HepG2 (cell line): ENCODE data around the gene GUK1. TPM values are rescaled to one million over a fixed set of nuclear protein-coding genes. Genes with fewer than 3 reads are reported as not detected.

ENCODE experiments used
- ATF7 ChIP-seq, 2 experiments: fragments of 450-650 bp in 1 of 2; sonication (generic) in 1 of 2; formaldehyde crosslinking in 1 of 2; IDR thresholded peaks; 2 replicates each; pipeline versions ENCODE4 v1.4.0 to v1.6.1; 2016 to 2020; ENCODE audit warnings: antibody characterized with exemption in 1 of 2, mild to moderate bottlenecking in 1 of 2, missing genetic modification reagents in 1 of 2
- CEBPG ChIP-seq: IDR thresholded peaks from 2 replicates; pipeline ENCODE4 v1.6.1; 2016
- CENPX ChIP-seq: sonication (generic); formaldehyde crosslinking; IDR thresholded peaks from 2 replicates; pipeline ENCODE4 v1.9.0; 2021; ENCODE audit warnings: mild to moderate bottlenecking, missing genetic modification reagents, moderate library complexity
- ETV6 ChIP-seq: sonication (generic); formaldehyde crosslinking; conservative IDR thresholded peaks from 2 replicates; pipeline ENCODE4 v1.4.0; 2020; ENCODE audit warnings: missing genetic modification reagents
- FOXC1 ChIP-seq: sonication (generic); formaldehyde crosslinking; IDR thresholded peaks from 2 replicates; pipeline ENCODE4 v1.8.0; 2022; ENCODE audit warnings: mild to moderate bottlenecking, missing genetic modification reagents, borderline replicate concordance
- GABPA ChIP-seq, 2 experiments: IDR thresholded peaks; 2 replicates each; pipeline ENCODE4 v1.6.1; 2011 to 2016; ENCODE audit warnings: low read depth in 2 of 2, low read length in 1 of 2, missing biosample characterization in 1 of 2, missing genetic modification characterization in 1 of 2
- MXD4 ChIP-seq: IDR thresholded peaks from 2 replicates; pipeline ENCODE4 v1.6.1; 2016; ENCODE audit warnings: mild to moderate bottlenecking, missing biosample characterization, missing genetic modification reagents
- PHF8 ChIP-seq: sonication (generic); formaldehyde crosslinking; IDR thresholded peaks from 2 replicates; pipeline ENCODE4 v1.5.0; 2020; ENCODE audit warnings: missing genetic modification reagents
- POLR2A ChIP-seq, 2 experiments: IDR thresholded peaks; 2 replicates each; pipeline ENCODE4 v1.6.1; 2011; ENCODE audit warnings: low read depth in 2 of 2, low read length in 2 of 2, mild to moderate bottlenecking in 1 of 2, moderate library complexity in 1 of 2; ENCODE audit not compliant: insufficient read depth in 1 of 2
- PPARG ChIP-seq: conservative IDR thresholded peaks from 2 replicates; pipeline ENCODE4 v1.6.1; 2016; ENCODE audit warnings: missing biosample characterization, missing genetic modification reagents
- SKI ChIP-seq: fragments of 450-650 bp; IDR thresholded peaks from one replicate; pipeline ENCODE4 v1.6.1; 2018; ENCODE audit warnings: mild to moderate bottlenecking; ENCODE audit not compliant: partially characterized antibody
- SNAI1 ChIP-seq: sonication (generic); formaldehyde crosslinking; IDR thresholded peaks from 2 replicates; pipeline ENCODE4 v1.5.0; 2020; ENCODE audit warnings: mild to moderate bottlenecking, missing genetic modification reagents, borderline replicate concordance
- SP2 ChIP-seq: sonication (generic); formaldehyde crosslinking; IDR thresholded peaks from 2 replicates; pipeline ENCODE4 v1.5.1; 2020; ENCODE audit warnings: mild to moderate bottlenecking, missing genetic modification reagents
- TARDBP ChIP-seq: sonication (generic); formaldehyde crosslinking; IDR thresholded peaks from 2 replicates; pipeline ENCODE4 v1.8.0; 2022; ENCODE audit warnings: mild to moderate bottlenecking, missing genetic modification reagents
- TGIF2 ChIP-seq: IDR thresholded peaks from 2 replicates; pipeline ENCODE4 v1.6.1; 2016; ENCODE audit warnings: control low read depth, missing compliant biosample characterization
- TMF1 ChIP-seq: sonication (generic); formaldehyde crosslinking; IDR thresholded peaks from 2 replicates; pipeline ENCODE4 v1.8.1; 2022; ENCODE audit warnings: low read depth, missing genetic modification reagents
- ZEB1 ChIP-seq: IDR thresholded peaks from 2 replicates; pipeline ENCODE4 v1.6.1; 2012; ENCODE audit warnings: mild to moderate bottlenecking, low read depth, inconsistent platforms; ENCODE audit not compliant: insufficient replicate concordance
- ZFP36L1 ChIP-seq: sonication (generic); formaldehyde crosslinking; IDR thresholded peaks from 2 replicates; pipeline ENCODE4 v1.8.0; 2022; ENCODE audit warnings: mild to moderate bottlenecking, missing genetic modification reagents, moderate library complexity
- ZNF296 ChIP-seq: sonication (generic); formaldehyde crosslinking; conservative IDR thresholded peaks from 2 replicates; pipeline ENCODE4 v1.5.0; 2020; ENCODE audit warnings: mild to moderate bottlenecking, missing genetic modification reagents
- ZNF549 ChIP-seq: sonication (generic); formaldehyde crosslinking; IDR thresholded peaks from 2 replicates; pipeline ENCODE4 v1.5.0; 2020; ENCODE audit warnings: missing genetic modification reagents
- ZNF598 ChIP-seq: sonication (generic); formaldehyde crosslinking; IDR thresholded peaks from 2 replicates; pipeline ENCODE4 v1.5.1; 2020; ENCODE audit warnings: mild to moderate bottlenecking, missing genetic modification reagents, borderline replicate concordance
- ZNF747 ChIP-seq: sonication (generic); formaldehyde crosslinking; IDR thresholded peaks from 2 replicates; pipeline ENCODE4 v1.8.1; 2023; ENCODE audit warnings: missing genetic modification reagents, mild to moderate bottlenecking, borderline replicate concordance
- ZSCAN25 ChIP-seq: sonication (generic); formaldehyde crosslinking; IDR thresholded peaks from 2 replicates; pipeline ENCODE4 v1.8.0; 2022; ENCODE audit warnings: mild to moderate bottlenecking, missing genetic modification reagents
- polyA plus RNA-seq, 8 experiments: library from polyadenylated mRNA; depleted of rRNA in 3 of 8; stranded (reverse) in 7 of 8; unstranded in 1 of 8; fragments of >200 nt; fragmentation: Illumina TruSeq in 4 of 8; extraction: Trizol in 4 of 8; gene quantifications; 2 replicates each; pipeline versions ENCODE4 v1.2.1 to v1.2.3, GENCODE V29; 2011 to 2016; ENCODE audit warnings: low read depth in 4 of 8, missing spikeins in 1 of 8, mixed read lengths in 1 of 8; ENCODE audit not compliant: insufficient read depth in 1 of 8
- total RNA-seq, 5 experiments: library from RNA; depleted of rRNA; stranded (reverse); fragments of >200 nt; fragmentation: Illumina TruSeq; extraction: Trizol; gene quantifications; 2 replicates each; pipeline ENCODE4 v1.2.3, GENCODE V29; 2016; ENCODE audit warnings: low read depth in 1 of 5
- TF ChIP-seq, protein P1 (sequence below), 2 experiments: sonication (generic) in 1 of 2; formaldehyde crosslinking in 1 of 2; IDR thresholded peaks; 2 replicates each; pipeline versions ENCODE4 v1.5.1 to v1.6.1; 2011 to 2020; ENCODE audit warnings: borderline replicate concordance in 1 of 2, low read depth in 1 of 2, low read length in 1 of 2, mild to moderate bottlenecking in 1 of 2, missing genetic modification reagents in 1 of 2, moderate library complexity in 1 of 2
- TF ChIP-seq, protein P2 (sequence below): sonication (generic); formaldehyde crosslinking; IDR thresholded peaks from 2 replicates; pipeline ENCODE4 v1.4.0; 2020; ENCODE audit warnings: low read depth, missing genetic modification reagents
- TF ChIP-seq, protein P3 (sequence below): sonication (generic); formaldehyde crosslinking; IDR thresholded peaks from 2 replicates; pipeline ENCODE4 v1.8.0; 2022; ENCODE audit warnings: low read depth, missing genetic modification reagents

The GUK1 gene
- total and polyA plus RNA-seq, 2 of the 13 experiments (the other 11 are each of a cell fraction or from before 2014, with no cell fraction given): 116 to 154 TPM

DNA sequence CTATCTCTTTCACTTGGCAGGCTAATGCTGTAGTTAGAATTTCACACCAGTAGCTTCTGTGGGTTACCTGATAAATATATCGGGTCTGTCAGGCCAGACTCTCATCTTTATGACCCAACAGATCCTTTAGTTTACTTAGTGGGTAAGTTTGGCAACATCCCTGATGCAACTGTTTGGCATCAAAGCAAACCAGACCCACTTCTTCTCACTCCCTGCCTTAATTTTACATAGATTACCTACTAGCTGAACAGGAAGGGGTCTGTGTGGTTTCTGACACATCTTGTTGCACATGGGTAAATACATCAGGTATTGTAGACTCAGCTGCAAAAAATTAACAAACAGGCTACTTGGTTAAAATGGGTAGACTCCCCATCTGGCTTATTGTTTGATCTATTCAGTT is 3.2 kb upstream of the GUK1 start (continued):
- TF ChIP-seq, protein P1, sequence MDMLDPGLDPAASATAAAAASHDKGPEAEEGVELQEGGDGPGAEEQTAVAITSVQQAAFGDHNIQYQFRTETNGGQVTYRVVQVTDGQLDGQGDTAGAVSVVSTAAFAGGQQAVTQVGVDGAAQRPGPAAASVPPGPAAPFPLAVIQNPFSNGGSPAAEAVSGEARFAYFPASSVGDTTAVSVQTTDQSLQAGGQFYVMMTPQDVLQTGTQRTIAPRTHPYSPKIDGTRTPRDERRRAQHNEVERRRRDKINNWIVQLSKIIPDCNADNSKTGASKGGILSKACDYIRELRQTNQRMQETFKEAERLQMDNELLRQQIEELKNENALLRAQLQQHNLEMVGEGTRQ (IDR thresholded peaks at IDR 0.05; ENCODE audit: low read depth, low read length): no peak
- TF ChIP-seq, protein P1 (CRISPR knock-in tag; IDR thresholded peaks at IDR 0.05; ENCODE audit: borderline replicate concordance): no peak
- TF ChIP-seq SKI (no peak), TARDBP (CRISPR knock-in tag) (no peak), ZNF549 (CRISPR knock-in tag) (no peak), POLR2A (IDR thresholded peaks at IDR 0.05; ENCODE audit: insufficient read depth in 1 of 2, low read depth in 2 of 2, low read length in 2 of 2) (no peak), ZEB1 (no peak), SNAI1 (CRISPR knock-in tag) (no peak), MXD4 (CRISPR knock-in tag) (no peak), PHF8 (no peak), ZNF296 (CRISPR knock-in tag) (no peak), GABPA (IDR thresholded peaks at IDR 0.05; ENCODE audit: low read depth, low read length) (no peak), GABPA (CRISPR knock-in tag; IDR thresholded peaks at IDR 0.05; ENCODE audit: low read depth) (no peak), ZNF598 (CRISPR knock-in tag) (no peak), TMF1 (CRISPR knock-in tag) (no peak), ZNF747 (CRISPR knock-in tag) (no peak), SP2 (CRISPR knock-in tag) (no peak), CENPX (CRISPR knock-in tag) (no peak), ZSCAN25 (no peak), TGIF2 (CRISPR knock-in tag) (no peak), ATF7 (IDR thresholded peaks at IDR 0.05) (no peak), ATF7 (CRISPR knock-in tag; IDR thresholded peaks at IDR 0.05) (no peak), PPARG (no peak), ZFP36L1 (CRISPR knock-in tag) (no peak), ETV6 (CRISPR knock-in tag) (no peak), FOXC1 (CRISPR knock-in tag) (no peak), CEBPG (CRISPR knock-in tag) (no peak)
- TF ChIP-seq, protein P2, sequence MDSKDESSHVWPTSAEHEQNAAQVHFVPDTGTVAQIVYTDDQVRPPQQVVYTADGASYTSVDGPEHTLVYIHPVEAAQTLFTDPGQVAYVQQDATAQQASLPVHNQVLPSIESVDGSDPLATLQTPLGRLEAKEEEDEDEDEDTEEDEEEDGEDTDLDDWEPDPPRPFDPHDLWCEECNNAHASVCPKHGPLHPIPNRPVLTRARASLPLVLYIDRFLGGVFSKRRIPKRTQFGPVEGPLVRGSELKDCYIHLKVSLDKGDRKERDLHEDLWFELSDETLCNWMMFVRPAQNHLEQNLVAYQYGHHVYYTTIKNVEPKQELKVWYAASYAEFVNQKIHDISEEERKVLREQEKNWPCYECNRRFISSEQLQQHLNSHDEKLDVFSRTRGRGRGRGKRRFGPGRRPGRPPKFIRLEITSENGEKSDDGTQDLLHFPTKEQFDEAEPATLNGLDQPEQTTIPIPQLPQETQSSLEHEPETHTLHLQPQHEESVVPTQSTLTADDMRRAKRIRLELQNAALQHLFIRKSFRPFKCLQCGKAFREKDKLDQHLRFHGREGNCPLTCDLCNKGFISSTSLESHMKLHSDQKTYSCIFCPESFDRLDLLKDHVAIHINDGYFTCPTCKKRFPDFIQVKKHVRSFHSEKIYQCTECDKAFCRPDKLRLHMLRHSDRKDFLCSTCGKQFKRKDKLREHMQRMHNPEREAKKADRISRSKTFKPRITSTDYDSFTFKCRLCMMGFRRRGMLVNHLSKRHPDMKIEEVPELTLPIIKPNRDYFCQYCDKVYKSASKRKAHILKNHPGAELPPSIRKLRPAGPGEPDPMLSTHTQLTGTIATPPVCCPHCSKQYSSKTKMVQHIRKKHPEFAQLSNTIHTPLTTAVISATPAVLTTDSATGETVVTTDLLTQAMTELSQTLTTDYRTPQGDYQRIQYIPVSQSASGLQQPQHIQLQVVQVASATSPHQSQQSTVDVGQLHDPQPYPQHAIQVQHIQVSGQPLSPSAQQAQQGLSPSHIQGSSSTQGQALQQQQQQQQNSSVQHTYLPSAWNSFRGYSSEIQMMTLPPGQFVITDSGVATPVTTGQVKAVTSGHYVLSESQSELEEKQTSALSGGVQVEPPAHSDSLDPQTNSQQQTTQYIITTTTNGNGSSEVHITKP (CRISPR knock-in tag): no peak
- TF ChIP-seq, protein P3, sequence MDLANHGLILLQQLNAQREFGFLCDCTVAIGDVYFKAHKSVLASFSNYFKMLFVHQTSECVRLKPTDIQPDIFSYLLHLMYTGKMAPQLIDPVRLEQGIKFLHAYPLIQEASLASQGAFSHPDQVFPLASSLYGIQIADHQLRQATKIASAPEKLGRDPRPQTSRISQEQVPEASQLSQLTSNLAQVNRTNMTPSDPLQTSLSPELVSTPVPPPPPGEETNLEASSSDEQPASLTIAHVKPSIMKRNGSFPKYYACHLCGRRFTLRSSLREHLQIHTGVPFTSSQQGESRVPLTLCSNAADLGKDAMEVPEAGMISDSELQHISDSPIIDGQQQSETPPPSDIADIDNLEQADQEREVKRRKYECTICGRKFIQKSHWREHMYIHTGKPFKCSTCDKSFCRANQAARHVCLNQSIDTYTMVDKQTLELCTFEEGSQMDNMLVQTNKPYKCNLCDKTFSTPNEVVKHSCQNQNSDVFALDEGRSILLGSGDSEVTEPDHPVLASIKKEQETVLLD (CRISPR knock-in tag): no peak
